ENCODE data around the gene MRPL28.
"Not testable (repeated sequence)": the region's sequence is repeated elsewhere in the genome, so short reads cannot be mapped to it uniquely, and the experiment has no call there.

MRPL28 gene

DNA sequence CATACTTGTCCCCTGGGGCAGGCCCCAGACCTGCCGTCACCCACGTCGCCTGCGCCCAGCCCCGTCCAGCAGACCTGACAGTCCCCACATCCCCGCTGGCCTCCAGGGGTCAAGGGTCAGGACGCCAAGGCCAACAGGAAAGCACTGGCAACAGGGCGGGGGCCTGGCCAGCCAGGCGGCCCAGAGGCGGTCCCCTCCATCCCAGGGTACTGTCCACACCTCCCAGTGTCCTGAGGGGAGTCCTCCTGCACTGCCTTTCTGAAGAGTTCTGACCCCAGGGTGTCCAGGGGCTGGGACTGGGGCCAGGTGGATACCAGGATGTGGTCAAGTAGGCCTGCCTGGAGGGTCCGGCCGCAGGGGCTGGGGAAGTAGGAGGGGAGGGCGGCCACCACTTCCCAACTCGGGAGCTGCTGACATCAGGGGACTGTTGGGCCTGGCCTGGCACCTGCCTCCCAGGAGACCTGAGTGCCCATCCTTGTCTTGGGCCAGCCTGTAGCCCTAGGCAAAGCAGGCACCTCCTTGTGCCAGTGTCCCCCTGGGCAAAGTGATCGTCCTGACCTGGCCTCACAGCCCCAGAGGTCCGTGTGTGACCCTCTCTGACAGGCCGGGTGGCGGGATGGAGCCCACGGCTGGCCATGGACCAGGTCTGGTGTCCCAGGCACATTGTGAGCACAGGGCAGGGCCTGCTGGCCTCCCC is 11.1 kb downstream of the MRPL28 start:
- DNase-seq = no peak

- DNase-seq = no peak
Observed at GRCh38 chr16:356741-357140, 13.6 kb downstream of the MRPL28 start.

DNA sequence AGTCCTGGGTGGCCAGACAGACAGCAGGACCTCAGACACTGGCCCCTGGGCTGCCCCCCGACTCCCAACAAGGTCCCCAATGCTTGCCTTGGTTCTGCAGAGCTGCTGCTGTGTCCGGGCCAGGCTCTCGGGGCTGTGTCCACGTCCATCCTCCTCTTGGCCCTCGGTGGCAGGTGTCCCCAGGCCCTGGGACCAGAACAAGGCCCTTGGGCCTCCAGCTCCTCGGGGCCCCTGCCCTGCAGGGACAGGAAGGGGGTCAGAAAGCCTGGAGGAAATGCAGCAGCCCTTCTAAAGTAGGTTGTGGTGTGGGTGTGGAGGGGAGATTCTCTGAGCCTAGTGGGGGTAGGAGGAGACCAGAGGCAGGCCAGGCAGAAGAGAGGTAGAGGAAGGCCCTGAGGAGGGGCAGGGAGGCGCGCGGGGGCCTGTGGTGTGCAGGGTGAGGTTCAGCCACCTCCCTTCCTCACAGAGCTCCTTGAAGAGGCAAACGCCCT is 15.3 kb downstream of the MRPL28 start:
- no peak for DNase-seq

DNA sequence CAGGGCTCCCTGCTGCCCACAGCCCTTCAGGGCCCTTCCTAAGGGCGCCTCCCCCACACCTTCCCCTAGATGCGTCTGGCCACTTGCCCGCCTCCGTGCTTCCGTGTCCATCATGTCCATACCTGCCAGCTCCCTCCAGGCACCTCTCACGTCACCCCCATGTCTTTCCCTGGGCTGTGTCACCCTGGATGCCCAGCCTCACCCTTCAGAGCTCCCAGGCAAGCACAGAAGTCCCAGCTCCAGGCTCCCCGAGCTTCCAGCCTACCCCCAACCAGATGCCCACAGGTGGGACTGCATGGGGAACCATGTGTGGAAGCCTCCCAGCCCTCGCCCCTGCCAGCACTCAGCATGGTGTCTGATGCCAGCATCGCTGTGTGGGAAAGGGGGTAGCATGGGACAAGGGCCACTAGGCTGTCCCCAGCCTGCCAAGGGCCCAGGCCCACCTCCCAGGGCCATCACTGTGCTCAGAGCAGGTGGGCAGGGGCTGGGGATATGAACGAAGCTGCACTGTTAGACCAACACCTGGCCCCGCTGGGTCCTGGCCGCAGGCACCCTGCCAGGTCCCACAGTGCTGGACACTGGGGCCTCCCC is 16.0 kb downstream of the MRPL28 start:
- no peak for DNase-seq

DNA sequence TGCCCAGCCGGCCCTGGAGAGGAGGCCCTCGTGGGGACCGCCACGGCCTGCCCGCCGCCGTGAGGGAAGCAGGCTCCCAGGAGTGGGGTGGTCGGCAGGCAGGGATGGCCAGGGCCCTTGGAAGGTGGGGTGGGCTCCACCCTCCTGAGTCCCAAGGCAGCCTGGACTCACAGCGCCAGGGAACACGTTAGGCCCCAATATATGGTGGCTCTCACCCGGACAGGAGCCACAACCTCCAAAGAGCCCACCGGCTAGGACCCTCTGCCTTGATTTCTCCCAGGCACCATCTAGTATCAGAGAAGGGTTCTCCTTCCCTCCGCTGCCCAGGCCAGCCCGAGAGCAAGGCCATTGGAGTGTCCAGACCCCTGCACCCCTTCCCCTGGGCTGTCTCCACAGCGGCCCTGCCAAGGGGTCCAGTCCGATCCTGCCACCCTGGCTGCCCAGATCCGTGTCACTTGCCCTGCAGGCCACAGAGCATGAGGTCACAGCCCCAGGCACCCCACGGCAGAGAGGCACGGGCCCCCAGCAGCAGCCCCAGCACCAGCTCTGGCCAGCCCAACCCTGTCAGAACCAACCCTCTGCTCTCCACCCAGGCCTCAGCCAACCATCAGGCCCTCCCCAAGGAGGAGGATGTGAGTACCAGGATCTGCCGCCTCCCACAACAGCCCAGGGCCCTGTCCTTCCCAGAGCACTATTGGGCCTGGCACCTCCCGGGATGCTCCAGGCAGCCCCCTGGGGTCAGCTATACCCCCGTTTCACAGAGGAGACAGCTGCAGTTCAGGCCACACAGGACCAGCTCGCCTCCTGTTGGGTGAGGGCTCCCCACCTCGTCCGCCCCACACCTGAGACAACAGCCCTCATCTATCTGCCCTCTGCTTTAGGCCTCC is 16.7 kb downstream of the MRPL28 start:
- DNase-seq = no peak

DNA sequence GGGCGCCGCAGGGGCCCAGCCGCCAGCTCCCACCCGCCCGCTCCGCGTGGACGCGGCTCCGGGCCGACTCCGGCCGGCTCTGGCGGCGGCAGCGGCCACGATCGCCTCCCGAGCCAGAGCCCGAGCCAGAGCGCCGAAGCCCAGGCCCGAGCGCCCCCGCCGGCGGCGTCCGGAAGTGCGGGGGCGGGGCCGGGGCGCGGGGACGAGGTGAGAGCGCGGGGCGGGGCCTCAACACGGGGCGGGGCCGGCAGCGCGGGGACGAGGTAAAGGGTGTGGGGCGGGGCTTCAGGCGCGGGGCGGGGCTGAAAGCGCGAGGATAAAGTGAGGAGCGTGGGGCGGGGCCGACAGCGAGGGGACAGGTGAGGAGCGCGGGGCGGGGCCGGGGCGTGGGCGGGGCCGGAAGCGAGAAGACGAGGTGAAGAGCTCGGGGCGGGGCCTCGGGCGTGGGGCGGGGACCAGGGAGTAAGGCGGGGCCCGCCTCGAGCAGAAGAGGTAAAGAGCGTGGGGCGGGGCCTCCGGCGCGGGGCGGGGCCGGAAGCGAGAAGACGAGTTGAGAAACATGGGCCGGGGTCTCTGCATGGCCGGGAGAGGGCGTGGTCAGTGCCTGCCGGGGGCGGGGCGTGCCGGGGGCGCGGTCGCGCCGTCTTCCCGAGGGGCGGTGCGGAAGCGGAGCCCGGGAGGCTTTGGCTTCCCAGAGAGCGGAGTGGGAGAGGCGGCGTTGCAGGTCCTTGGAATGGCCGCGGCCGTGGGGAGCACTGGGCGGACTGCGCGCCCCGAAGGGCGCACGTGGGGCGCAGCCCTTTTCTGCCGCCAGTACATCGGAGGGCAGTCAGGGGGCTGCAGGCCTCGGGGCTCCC is 17.6 kb downstream of the MRPL28 start, which contains the start of gene AXIN1:
Gene AXIN1, minus strand, starts transcription at position 177 of the 857 bp plus-strand sequence. CDS start 5,698 bp downstream, outside the sequence.
- peak; percentile 88 for DNase-seq

- no peak for DNase-seq
Observed at GRCh38 chr16:351804-352520, 18.4 kb downstream of the MRPL28 start.

- no peak for DNase-seq
Observed at GRCh38 chr16:350203-350602, 20.1 kb downstream of the MRPL28 start.

DNA sequence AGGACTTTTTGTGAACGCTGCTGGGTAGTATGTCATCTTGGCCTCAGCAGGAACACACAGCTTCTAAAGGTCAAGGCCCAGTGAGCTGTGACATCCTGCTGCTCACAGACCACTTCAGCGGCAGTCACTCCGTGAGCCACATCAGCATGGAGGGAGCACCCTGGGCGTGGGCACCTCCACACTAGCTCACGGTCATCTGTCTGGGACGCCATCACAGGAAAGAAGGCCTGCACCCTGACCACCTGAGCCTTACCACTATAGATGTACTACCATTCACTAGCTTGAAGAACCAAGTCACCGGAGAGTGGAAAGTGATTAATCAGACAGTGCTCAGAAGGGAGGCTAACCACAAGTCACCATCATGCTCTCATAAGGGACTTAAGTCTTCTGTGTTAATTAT is 21.1 kb downstream of the MRPL28 start:
- no peak for DNase-seq

DNA sequence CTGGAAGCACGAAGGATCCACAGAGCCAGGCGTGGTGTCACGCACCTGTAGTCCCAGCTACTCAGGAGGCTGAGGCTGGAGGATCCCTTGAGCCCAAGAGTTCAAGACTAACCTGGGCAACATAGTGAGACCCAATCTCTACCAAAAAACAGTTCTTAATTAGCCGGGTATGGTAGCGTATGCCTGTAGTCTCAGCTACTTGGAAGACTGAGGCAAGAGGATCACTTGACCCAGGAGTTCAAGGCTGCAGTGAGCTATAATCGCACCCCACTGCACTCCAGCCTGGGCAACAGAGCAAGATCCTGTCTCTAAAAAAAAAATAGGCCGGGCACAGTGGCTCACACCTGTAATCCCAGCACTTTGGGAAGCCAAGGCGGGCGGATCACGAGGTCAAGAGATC is 21.8 kb downstream of the MRPL28 start:
- not testable (repeated sequence) for DNase-seq

DNA sequence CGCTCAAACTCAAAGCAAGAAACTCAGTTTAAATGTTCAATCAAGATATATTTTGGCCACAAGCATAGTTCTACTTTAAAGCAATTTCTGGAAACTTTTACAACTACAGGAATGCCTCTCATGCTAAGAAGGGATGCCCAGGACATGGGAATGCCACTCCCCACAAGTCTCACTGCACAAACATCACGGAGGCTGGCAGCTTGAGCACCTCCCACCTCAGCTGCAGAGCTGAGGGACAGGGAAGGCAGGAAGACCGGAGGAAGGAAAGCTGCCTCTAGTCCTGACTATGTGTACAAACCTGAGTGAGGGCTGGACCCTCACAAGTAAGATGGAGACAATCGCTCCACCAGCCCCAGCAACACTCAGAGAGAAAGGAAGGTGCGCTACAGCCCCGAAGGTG is 23.1 kb downstream of the MRPL28 start:
- no peak for DNase-seq

GRCh38 chr16:346587-346986 is 23.8 kb downstream of the MRPL28 start:
- DNase-seq = no peak

DNA sequence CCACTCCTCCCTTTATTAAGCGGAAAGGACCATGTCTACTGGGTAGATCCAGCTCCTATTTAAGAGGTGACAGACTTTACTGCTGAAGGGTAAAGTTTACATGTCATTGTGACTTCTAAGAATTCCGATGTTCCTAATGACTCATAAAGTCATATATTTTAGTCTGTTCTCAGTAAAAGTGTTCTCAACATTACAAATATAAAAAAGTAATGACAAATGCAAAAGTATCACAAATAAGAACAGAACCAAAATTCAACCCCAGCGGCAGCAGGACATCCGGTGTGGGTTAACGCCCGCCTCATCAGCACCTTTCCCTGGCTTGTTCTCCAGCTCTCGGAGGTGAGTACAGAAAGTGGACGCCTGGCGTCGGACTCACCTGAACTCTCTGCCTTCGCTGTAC is 24.6 kb downstream of the MRPL28 start:
- DNase-seq = no peak

DNA sequence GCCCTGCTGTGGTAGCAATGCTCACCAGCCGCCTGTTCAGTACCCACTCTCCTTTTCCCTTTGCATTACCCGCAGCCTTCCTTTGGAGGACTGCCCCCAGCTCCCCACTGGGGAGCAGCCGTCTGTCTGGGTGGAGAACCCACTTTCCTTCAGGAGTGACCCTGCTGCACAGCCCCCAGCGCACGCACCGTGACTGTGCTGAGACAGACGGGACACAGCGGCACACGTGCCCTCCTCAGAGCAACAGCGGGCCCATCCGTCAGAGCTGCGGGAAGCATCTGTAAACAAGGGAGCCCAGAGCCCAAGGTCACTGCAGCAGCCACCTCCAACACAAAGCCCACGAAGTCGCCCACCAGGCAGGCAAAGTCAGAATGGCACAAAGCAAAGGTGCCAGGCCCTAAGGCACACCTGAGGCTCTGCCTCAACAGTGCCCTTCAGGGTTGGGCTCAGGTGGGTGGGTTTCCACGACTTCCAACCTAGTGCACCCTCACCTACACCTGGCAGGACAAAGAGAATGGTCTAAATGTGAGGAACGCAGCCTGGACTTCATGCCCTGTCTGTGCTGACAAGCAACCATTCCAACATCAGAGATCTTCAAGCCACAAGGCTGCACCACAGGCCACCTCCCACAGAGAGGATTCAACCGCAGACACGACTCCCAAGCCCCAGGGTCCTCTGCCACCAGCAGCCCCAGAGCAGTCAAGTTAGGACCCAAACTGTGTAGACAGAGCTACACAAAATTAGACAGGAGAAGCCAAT is 27.7 kb downstream of the MRPL28 start:
- no peak for DNase-seq

GRCh38 chr16:341974-342336 is 28.4 kb downstream of the MRPL28 start:
- DNase-seq = not testable (repeated sequence)

DNA sequence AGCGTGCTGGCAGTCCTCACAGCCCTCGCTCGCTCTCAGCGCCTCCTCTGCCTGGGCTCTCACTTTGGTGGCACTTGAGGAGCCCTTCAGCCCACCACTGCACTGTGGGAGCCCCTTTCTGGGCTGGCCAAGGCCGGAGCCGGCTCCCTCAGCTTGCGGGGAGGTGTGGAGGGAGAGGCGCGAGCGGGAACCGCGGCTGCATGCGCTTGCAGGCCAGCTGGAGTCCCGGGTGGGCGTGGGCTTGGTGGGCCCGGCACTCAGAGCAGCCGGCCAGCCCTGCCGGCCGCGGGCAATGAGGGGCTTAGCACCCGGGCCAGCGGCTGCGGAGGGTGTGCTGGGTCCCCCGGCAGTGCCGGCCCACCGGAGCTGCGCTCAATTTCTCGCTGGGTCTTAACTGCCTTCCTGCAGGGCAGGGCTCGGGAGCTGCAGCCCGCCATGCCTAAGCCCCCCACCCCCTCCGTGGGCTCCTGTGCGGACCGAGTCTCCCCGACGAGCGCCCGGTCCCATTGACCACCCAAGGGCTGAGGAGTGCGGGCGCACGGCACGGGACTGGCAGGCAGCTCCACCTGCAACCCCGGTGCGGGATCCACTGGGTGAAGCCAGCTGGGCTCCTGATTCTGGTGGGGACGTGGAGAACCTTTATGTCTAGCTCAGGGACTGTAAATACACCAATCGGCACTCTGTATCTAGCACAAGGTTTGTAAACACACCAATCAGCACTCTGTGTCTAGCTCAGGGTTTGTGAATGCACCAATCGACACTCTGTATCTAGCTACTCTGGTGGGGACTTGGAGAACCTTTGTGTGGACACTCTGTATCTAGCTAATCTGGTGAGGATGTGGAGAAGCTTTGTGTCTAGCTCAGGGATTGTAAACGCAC is 29.0 kb downstream of the MRPL28 start:
- not testable (repeated sequence) for DNase-seq

- DNase-seq = no peak
Observed at GRCh38 chr16:340370-341091, 29.8 kb downstream of the MRPL28 start.

DNA sequence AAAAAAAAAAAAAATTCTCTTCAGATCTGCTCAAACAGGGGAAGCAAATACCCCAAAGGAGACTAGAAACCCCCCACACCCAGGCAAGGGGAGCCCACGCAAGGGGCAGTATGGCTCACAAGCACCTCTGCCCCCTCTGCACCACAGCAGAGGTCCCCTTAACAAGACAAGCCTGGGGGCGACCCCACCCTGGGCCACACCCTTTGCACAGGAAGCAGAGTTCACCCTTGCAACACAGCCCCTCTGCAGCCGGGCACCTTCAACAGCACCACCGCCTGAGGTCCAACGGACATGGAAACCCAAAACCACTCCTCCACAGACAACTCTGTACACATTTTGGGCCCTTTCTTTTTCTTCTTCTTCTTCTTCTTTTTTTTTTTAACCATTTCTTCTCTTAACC is 30.7 kb downstream of the MRPL28 start:
- no peak for DNase-seq

DNA sequence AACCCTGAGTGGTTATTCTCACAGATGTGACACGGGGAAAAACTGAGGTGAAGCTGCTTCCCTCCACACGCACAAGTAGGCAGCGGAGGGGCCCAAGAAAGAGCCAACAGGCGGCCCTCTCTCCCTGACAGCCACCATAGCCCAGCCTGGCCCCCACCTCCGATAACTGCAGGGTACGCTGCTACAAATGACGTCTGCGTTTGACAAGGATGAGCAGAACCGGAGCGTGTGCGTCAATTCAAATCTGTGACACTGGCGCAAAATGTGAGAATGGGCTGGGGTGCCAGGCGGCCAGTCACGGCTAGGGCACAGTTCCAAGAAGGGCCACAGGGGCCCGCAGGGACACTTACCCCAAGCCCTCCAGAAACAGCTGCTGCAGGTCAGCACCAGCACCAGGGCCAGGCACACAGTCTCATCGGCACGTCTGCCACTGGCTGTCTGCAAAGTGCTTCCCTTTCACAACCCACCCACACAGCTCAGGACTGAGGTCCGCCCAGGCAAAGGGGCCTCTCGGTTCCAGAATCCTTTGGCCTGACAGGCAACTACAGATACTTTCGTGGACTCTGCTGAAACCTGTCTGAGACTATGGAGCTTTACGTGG is 32.3 kb downstream of the MRPL28 start:
- no peak for DNase-seq

All from NCI-H1105 treated with DMSO at 0.1 percent for 48 hours (cell line).